ES-I3 (cell line): Measurements from ENCODE around the gene C1QL1.
"Not testable (repeated sequence)": the region's sequence is repeated elsewhere in the genome, so short reads cannot be mapped to it uniquely, and the experiment has no call there.

Experiments used
- H3K36me3 ChIP-seq: 2 replicates; pipeline ENCODE4 v1.6.1; 2013; ENCODE audit warnings: mild to moderate bottlenecking, low read length, control low read depth, moderate library complexity; ENCODE audit not compliant: insufficient read depth
- H3K4me1 ChIP-seq: 2 replicates; pipeline ENCODE4 v1.6.1; 2013; ENCODE audit warnings: mild to moderate bottlenecking, control low read depth, low read length; ENCODE audit not compliant: insufficient read depth
- H3K9ac ChIP-seq: 2 replicates; pipeline ENCODE4 v1.6.1; 2013; ENCODE audit warnings: low read depth, mild to moderate bottlenecking, low read length, moderate library complexity
- H3K9me3 ChIP-seq: 2 replicates; pipeline ENCODE4 v1.6.1; 2013; ENCODE audit warnings: mild to moderate bottlenecking, low read length, moderate library complexity; ENCODE audit not compliant: control insufficient read depth, insufficient read depth

C1QL1 gene

GRCh38 chr17:44960691-44961090, 7.4 kb downstream of the C1QL1 start:
- peaks cover 6% of the 10 kb centered on the region; the same call in 1 of the 2 replicates for H3K4me1 ChIP-seq
- H3K9ac ChIP-seq, result no peak overlapping the region
- no peaks in the 10 kb centered on the region for H3K9me3 ChIP-seq
- no peaks in the 10 kb centered on the region for H3K36me3 ChIP-seq

- Histone ChIP-seq H3K9me3 (no peaks in the 10 kb centered on the region), H3K4me1 (peaks cover 6% of the 10 kb centered on the region; the same call in 1 of the 2 replicates), H3K36me3 (no peaks in the 10 kb centered on the region), H3K9ac (peak overlapping the region; percentile 39; the same call in 1 of the 2 replicates)
Observed at GRCh38 chr17:44959821-44960531, 8.1 kb downstream of the C1QL1 start.

- Histone ChIP-seq H3K9me3 (no peaks in the 10 kb centered on the region), H3K4me1 (peaks cover 6% of the 10 kb centered on the region; the same call in 1 of the 2 replicates), H3K9ac (no peak overlapping the region), H3K36me3 (no peaks in the 10 kb centered on the region)
Observed at GRCh38 chr17:44956998-44957981, 10.8 kb downstream of the C1QL1 start.

- peaks cover 5% of the 10 kb centered on the region; the same call in 1 of the 2 replicates for H3K4me1 ChIP-seq
- no peaks in the 10 kb centered on the region for H3K9me3 ChIP-seq
- no peaks in the 10 kb centered on the region for H3K36me3 ChIP-seq
- no peak overlapping the region for H3K9ac ChIP-seq
Observed at GRCh38 chr17:44955674-44956425, 12.3 kb downstream of the C1QL1 start.

- Histone ChIP-seq H3K36me3 (no peaks in the 10 kb centered on the region), H3K4me1 (no peaks in the 10 kb centered on the region), H3K9ac (no peak overlapping the region), H3K9me3 (no peaks in the 10 kb centered on the region)
Observed at GRCh38 chr17:44952946-44953475, 15.1 kb downstream of the C1QL1 start.

- peak overlapping the region; percentile 89 for H3K9ac ChIP-seq
Observed at GRCh38 chr17:44948315-44948795, 19.7 kb downstream of the C1QL1 start.

GRCh38 chr17:44947461-44948314, 20.4 kb downstream of the C1QL1 start, which contains the start of gene KIF18B:
TSS of gene KIF18B (minus strand) at chr17:44947773. CDS start at chr17:44936344, 11,429 bp downstream.
- Histone ChIP-seq H3K9ac (peak within 1 kb of the TSS; percentile 89), H3K36me3 (no peaks in the 10 kb centered on the region), H3K4me1 (no peaks in the 10 kb centered on the region), H3K9me3 (no peaks in the 10 kb centered on the region)

More at GRCh38 chr17:44948315-44948795, 19.7 kb downstream of the C1QL1 start:
- Histone ChIP-seq H3K36me3 (no peaks in the 10 kb centered on the region), H3K4me1 (no peaks in the 10 kb centered on the region), H3K9me3 (no peaks in the 10 kb centered on the region)

GRCh38 chr17:44945652-44946051, 22.5 kb downstream of the C1QL1 start:
- not testable (repeated sequence) for H3K36me3 ChIP-seq, H3K9me3 ChIP-seq, H3K9ac ChIP-seq
- peaks cover 11% of the 10 kb centered on the region for H3K4me1 ChIP-seq

- no peaks in the 10 kb centered on the region for H3K9me3 ChIP-seq
- H3K4me1 ChIP-seq, result peaks cover 14% of the 10 kb centered on the region
- no peak overlapping the region for H3K9ac ChIP-seq
- H3K36me3 ChIP-seq, result no peaks in the 10 kb centered on the region
Observed at GRCh38 chr17:44942456-44942855, 25.6 kb downstream of the C1QL1 start.

- Histone ChIP-seq H3K36me3 (no peaks in the 10 kb centered on the region), H3K9ac (no peak overlapping the region)
Observed at GRCh38 chr17:44941712-44942331, 26.3 kb downstream of the C1QL1 start.

GRCh38 chr17:44940768-44941167, 27.3 kb downstream of the C1QL1 start:
- Histone ChIP-seq H3K9ac (no peak overlapping the region), H3K36me3 (peaks cover 4% of the 10 kb centered on the region; the same call in 1 of the 2 replicates), H3K9me3 (no peaks in the 10 kb centered on the region), H3K4me1 (peaks cover 14% of the 10 kb centered on the region)

More at GRCh38 chr17:44941712-44942331, 26.3 kb downstream of the C1QL1 start:
- Histone ChIP-seq H3K4me1 (peaks cover 14% of the 10 kb centered on the region), H3K9me3 (no peaks in the 10 kb centered on the region)

- peaks cover 4% of the 10 kb centered on the region; the same call in 1 of the 2 replicates for H3K36me3 ChIP-seq
Observed at GRCh38 chr17:44940317-44940716, 27.8 kb downstream of the C1QL1 start.

More at GRCh38 chr17:44940317-44940716, 27.8 kb downstream of the C1QL1 start:
- Histone ChIP-seq H3K4me1 (peaks cover 14% of the 10 kb centered on the region), H3K9ac (no peak overlapping the region), H3K9me3 (no peaks in the 10 kb centered on the region)
